ENCODE measurements around the gene C14orf119. TPM values are rescaled to one million over a fixed set of nuclear protein-coding genes. Genes with fewer than 3 reads are reported as not detected.
"Not testable (repeated sequence)": the region's sequence is repeated elsewhere in the genome, so short reads cannot be mapped to it uniquely, and the experiment has no call there.

The C14orf119 gene
- total RNA-seq, 1 experiment from 2014 or later, result 57.1 TPM

DNA sequence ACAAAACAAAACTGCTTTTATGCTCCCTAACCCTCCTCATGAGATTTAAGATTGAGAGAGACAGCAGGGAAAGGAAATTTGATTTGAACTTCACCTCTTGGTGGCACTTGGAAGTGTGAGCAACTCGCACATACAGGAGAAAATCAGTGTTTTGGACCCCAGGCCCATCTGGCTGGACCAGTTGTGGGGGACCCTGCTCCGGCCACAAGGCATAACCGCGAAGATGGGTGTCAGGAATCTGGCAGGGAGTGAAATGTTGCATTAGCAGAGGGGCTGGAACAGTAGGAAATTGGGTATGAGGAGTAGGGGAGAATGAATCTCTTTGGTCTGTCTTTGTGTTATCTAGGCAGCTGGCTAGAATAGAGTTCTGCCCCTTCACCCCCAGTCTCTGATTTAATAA is 8.3 kb downstream of the C14orf119 start:
- in situ Hi-C loops (cut with HindIII; ENCODE audit: low pct_unique_long_range_greater_than_20kb, low sequenced_read_pairs), result no loop called here
- DNase-seq (ENCODE audit: low read depth), result no peak

GRCh38 chr14:23104070-23104590 is 8.8 kb downstream of the C14orf119 start:
- no peak for DNase-seq (ENCODE audit: low read depth)
- in situ Hi-C loops (cut with HindIII; ENCODE audit: low pct_unique_long_range_greater_than_20kb, low sequenced_read_pairs), result no loop called here

DNA sequence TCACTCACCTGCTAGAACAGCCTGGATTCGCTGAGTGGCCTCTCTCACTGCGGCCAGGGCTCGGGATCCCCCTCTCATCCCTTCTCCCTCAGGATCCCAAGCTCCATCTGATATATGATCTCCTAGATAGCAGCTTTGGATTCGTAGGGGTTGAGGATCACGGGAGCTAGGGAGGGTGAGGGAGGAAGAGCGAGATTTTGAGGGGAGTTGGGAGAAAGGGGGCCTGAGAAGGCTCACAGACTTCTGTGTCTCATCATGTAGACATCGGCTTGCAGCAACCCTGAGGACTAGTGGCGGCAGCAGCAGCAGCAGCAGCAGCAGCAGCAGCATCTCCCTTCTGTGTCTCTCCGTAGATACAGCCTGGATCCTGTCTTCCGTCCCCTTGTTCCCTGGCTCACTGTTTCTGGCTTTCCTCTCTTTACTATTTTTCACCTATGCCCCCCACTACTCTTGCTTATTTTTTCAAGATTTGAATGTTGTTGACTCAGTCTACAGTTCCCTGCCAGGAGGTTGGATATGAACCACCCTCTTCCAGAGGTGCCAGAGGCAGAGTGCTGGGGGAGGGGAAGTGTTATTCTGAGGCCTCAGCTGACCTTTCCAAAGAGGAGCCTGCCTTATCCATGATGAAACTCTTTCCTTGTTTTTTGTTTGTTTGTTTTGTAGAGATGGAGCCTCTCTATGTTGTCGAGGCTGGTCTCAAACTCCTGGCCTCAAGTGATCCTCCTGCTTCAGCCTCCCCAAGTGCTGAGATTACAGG is 9.5 kb downstream of the C14orf119 start, which contains the start of gene CIROP:
Gene CIROP, minus strand, starts transcription at position 399 of the 757 bp plus-strand sequence. Its CDS starts 69 bp downstream, at position 330.
- in situ Hi-C loops (cut with HindIII; ENCODE audit: low pct_unique_long_range_greater_than_20kb, low sequenced_read_pairs), result no loop called here
- DNase-seq (ENCODE audit: low read depth), result no peak

DNA sequence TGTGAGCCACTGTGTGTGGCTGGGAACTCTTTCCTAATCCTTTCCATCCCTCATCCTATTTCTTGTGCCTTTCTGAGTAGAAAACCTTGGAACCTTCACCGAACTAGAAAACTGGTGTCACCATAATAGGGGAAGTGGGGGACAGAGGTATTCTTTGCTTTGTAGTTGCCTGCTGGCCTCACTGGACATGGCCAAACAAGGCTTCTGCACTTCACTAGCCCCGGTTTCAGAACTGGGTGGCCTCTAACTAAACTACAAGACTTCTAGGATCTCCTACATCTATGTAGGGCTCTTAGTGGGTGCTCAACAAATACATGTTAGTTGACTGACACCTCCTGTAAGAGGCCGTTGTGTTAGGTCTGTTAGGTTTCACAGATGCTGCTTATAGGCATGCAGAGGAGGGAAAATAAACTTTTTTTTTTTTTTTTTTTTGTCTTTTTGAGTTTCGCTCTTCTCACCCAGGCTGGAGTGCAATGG is 10.1 kb downstream of the C14orf119 start:
- no peak for DNase-seq (ENCODE audit: low read depth)
- in situ Hi-C loops (cut with HindIII; ENCODE audit: low pct_unique_long_range_greater_than_20kb, low sequenced_read_pairs), result no loop called here

DNA sequence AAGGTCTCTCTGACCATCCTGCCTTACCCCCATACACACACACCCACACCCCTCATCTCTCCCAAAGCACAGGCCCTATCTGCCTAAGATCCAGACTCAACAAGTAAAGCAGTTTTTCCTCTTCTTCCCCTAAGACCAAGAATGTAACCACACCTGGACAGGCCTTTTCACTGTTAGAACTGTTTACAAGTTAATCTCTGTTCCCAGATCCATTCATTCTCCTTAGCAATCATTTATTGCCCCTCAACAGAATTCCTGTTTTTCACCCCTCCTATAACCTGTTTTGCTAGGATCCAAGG is 11.4 kb downstream of the C14orf119 start:
- DNase-seq (ENCODE audit: low read depth), result no peak
- in situ Hi-C loops (cut with HindIII; ENCODE audit: low pct_unique_long_range_greater_than_20kb, low sequenced_read_pairs), result no loop called here

DNA sequence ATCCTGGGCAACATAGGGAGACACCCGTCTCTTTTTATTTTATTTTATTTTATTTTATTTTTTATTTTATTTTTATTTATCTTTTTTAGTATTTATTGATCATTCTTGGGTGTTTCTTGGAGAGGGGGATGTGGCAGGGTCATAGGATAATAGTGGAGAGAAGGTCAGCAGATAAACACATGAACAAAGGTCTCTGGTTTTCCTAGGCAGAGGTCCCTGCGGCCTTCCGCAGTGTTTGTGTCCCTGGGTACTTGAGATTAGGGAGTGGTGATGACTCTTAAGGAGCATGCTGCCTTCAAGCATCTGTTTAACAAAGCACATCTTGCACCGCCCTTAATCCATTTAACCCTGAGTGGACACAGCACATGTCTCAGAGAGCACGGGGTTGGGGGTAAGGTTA is 12.3 kb downstream of the C14orf119 start:
- in situ Hi-C loops (cut with HindIII; ENCODE audit: low pct_unique_long_range_greater_than_20kb, low sequenced_read_pairs); DNase-seq (ENCODE audit: low read depth): not testable (repeated sequence)

GRCh38 chr14:23108169-23108568 is 12.9 kb downstream of the C14orf119 start:
- in situ Hi-C loops (cut with HindIII; ENCODE audit: low pct_unique_long_range_greater_than_20kb, low sequenced_read_pairs); DNase-seq (ENCODE audit: low read depth): not testable (repeated sequence)

DNA sequence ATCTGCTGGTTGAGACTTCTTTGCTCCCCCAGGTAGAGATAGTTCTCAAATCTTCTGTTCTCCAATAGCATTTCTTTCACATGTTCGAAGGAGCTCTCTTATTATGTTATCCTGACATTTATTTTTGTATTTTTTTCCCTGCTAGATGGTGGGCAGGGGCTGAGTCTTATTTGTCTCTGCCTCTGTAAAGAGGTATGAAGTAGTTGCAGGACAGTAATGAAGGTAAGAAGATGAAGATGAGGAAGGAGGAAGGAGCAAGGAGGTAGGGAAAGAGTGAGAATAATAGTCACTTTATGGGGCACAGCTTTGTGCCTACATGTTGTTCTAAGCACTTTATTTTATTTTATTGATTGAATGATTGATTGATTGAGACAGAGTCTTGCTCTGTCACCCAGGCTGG is 14.5 kb downstream of the C14orf119 start:
- in situ Hi-C loops (cut with HindIII; ENCODE audit: low pct_unique_long_range_greater_than_20kb, low sequenced_read_pairs), result no loop called here

GRCh38 chr14:23110579-23111365 is 15.5 kb downstream of the C14orf119 start:
- in situ Hi-C loops (cut with HindIII; ENCODE audit: low pct_unique_long_range_greater_than_20kb, low sequenced_read_pairs), result no loop called here
- DNase-seq (ENCODE audit: low read depth), result no peak

More for the DNA sequence above, 14.5 kb downstream of the C14orf119 start:
- DNase-seq (ENCODE audit: low read depth), result no peak

DNA sequence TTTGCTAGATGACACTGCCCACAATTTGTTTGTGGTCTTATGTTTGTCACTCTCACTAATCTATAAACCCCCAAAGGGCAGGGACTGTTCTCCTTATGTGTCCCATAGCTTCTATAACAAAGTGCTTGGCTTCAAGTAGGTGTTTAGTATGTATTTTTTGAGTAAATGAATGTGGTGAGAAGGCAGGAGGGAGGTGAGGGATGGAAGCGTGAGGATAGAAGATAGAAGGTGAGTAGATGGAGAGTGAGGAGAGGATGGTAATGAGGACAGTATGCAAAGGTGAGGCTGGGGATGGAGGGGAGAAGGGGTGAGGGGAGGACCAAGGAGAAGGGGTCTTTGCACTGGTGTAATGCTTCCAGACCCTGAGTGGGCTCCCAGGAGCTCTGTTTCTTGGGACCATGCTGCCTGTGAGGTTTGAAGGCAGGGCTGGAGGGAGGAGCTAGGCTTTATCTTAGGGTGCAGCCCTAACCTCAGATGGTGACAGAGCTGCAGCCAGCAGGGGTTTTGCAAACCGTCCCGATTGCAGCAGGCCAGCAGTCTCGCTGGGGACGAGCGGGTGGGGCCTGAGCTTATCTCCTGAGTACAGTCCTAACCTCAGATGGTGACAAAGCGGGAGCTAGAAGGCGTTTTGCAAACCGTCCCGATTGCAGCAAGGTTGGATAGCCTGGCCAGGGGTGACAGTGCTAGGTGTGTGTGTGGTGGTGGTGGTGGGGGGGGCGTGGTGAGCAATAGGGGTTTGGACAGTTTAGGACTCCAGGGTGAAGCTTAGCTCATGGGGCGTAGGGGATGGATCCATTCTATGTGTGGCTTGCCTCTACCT is 17.3 kb downstream of the C14orf119 start:
- in situ Hi-C loops (cut with HindIII; ENCODE audit: low pct_unique_long_range_greater_than_20kb, low sequenced_read_pairs), result no loop called here
- DNase-seq (ENCODE audit: low read depth), result no peak

- in situ Hi-C loops (cut with HindIII; ENCODE audit: low pct_unique_long_range_greater_than_20kb, low sequenced_read_pairs), result no loop called here
- DNase-seq (ENCODE audit: low read depth), result no peak
These were observed 18.3 kb downstream of the C14orf119 start for GRCh38 chr14:23113431-23114119.

DNA sequence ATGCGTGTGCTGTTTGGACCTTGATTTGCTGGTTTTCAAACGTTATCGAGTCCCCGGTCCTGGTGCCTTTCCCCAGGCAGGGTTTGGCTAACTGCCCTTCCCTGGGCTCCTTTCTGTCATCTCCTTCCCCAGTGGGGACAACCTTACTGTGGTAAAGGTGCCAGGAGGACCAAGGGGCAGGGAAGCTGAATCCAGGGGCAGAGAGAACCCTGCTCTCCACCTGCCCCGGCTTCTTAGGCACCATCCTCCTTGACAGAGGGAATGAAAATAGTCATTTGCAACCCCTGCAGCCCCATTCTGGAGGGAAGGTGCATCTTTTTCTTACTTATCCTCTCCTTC is 18.8 kb downstream of the C14orf119 start:
- no peak for DNase-seq (ENCODE audit: low read depth)
- in situ Hi-C loops (cut with HindIII; ENCODE audit: low pct_unique_long_range_greater_than_20kb, low sequenced_read_pairs), result no loop called here

GRCh38 chr14:23114669-23115038 is 19.3 kb downstream of the C14orf119 start:
- in situ Hi-C loops (cut with HindIII; ENCODE audit: low pct_unique_long_range_greater_than_20kb, low sequenced_read_pairs), result no loop called here
- no peak for DNase-seq (ENCODE audit: low read depth)

DNA sequence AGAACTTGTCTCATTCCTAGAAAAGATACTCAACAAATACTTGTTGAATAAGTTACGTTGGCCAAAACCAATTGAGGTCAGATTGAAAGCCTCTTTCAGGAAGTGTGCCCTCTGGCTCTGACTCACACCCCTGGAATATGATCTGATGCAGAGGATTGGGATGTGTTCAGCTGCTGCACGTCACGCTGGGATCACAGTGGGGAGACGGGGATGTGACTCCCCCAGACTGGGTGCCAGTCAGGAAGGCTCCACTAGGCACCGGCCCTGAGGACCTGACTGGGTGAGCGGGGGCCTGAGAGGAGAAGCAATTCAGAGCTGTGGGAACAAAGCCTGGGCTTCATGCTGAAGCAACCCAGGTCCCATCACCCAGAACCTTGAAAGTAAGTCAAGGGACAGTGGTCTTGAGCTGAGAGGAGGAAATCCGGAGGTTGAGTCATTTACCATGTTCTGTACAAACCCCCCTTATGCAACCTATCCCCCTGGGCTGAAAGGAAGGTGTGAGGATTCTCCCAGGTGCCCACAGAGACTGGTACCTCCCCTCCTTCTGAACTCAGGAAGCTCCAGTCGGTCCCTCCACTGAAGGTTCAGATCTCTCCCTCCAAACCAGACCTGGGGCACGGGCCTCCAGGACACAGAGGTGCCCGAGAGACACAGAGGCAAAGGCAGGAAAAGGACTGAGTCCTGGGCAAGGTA is 19.9 kb downstream of the C14orf119 start:
- in situ Hi-C loops (cut with HindIII; ENCODE audit: low pct_unique_long_range_greater_than_20kb, low sequenced_read_pairs), result no loop called here
- peak; percentile 8 for DNase-seq (ENCODE audit: low read depth)

GRCh38 chr14:23115918-23116317 is 20.6 kb downstream of the C14orf119 start:
- DNase-seq (ENCODE audit: low read depth), result no peak
- in situ Hi-C loops (cut with HindIII; ENCODE audit: low pct_unique_long_range_greater_than_20kb, low sequenced_read_pairs), result no loop called here

DNA sequence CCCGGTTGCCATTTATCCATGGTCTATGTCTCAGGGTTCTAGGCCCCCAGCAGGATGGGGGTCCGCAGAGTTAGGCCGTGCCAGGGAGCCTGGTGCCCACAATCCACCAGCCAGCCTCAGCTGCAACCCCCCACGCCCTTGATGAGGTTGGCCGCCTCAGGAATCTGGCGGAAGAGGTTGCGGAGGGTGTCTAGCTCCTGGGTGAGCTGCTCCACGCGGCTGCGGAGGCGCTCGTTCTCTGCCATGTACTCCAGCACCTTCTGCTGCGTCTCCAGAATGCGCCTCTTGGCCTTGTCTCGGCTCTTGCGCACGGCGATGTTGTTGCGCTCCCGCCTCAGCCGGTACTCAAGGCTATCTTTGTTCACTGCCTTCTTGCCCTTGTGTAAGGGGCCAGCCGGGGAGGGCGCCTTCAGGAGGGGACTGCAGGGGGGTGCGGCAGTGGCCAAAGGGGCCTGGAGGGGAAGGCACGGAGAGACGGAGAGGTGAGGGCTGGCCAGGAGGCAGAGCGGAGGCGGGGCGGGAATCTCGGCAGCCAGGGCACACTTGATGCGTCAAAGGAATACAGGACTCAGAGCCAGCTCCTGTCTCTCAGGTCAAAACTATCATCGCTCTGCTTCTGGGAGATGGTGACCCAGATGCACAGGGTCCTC is 22.2 kb downstream of the C14orf119 start:
- in situ Hi-C loops (cut with HindIII; ENCODE audit: low pct_unique_long_range_greater_than_20kb, low sequenced_read_pairs), result no loop called here

More for the DNA sequence above, 22.2 kb downstream of the C14orf119 start:
- no peak for DNase-seq (ENCODE audit: low read depth)

All from Caki2 (cell line).